Adipose tissue (tissue), 3 donors: ENCODE measurements around the gene COL24A1. TPM values are rescaled to one million over a fixed set of nuclear protein-coding genes. Genes with fewer than 3 reads are reported as not detected.

Experiments
- H3K27ac ChIP-seq: one replicate; pipeline ENCODE4 v1.5.1; 2013; ENCODE audit warnings: low read depth, low read length
- WGBS, 3 donors: extraction: QIAGEN DNeasy Blood & Tissue Kit; methylation state at CpG; one replicate each; pipeline ENCODE4 v1.1.7; 2013; 5-methylcytosine and 5-hydroxymethylcytosine counted together
- polyA plus RNA-seq, 3 donors: library from polyadenylated mRNA; stranded (reverse); fragments of 200-250 nt; gene quantifications; one replicate each; pipeline ENCODE4 v1.2.3, GENCODE V29; 2013
- donor health status: healthy with polysubstance abuse.
- donor health status: Bipolar disorder and iron deficiency.
- donor health status: healthy.

COL24A1 gene
- polyA plus RNA-seq, 3 donors = 0.01 to 0.09 TPM; not detected in 1

GRCh38 chr1:85947186-85947585 lies 209.4 kb downstream of the COL24A1 start:
- 86 to 96% (median 93%) methylated on average over 2 of the region's 2 CpGs for WGBS, 3 donors

GRCh38 chr1:85943945-85944344 lies 212.6 kb downstream of the COL24A1 start:
- WGBS, 3 donors = 83 to 95% (median 88%) methylated on average over 1 of the region's 1 CpG
- H3K27ac ChIP-seq = no peak overlapping the region

More at GRCh38 chr1:85947186-85947585, 209.4 kb downstream of the COL24A1 start:
- no peak overlapping the region for H3K27ac ChIP-seq

- H3K27ac ChIP-seq = no peak overlapping the region
- 66 to 91% (median 87%) methylated on average over 4 of the region's 4 CpGs for WGBS, 3 donors
Observed at GRCh38 chr1:85943526-85943925, 213.0 kb downstream of the COL24A1 start.

- H3K27ac ChIP-seq = no peak overlapping the region
- WGBS, 3 donors = 17 to 54% (median 44%) methylated on average over 2 of the region's 2 CpGs
Observed at GRCh38 chr1:85940656-85941306, 215.8 kb downstream of the COL24A1 start.

GRCh38 chr1:85938829-85939228 lies 217.7 kb downstream of the COL24A1 start:
- H3K27ac ChIP-seq = no peak overlapping the region
- 91 to 93% (median 91%) methylated on average over 4 of the region's 4 CpGs for WGBS, 3 donors

GRCh38 chr1:85936470-85936869 lies 220.1 kb downstream of the COL24A1 start:
- no peak overlapping the region for H3K27ac ChIP-seq
- WGBS, 3 donors = 36 to 72% (median 52%) methylated on average over 2 of the region's 2 CpGs

GRCh38 chr1:85936057-85936456 lies 220.5 kb downstream of the COL24A1 start:
- no peak overlapping the region for H3K27ac ChIP-seq
- WGBS, 3 donors = 63 to 81% (median 81%) methylated on average over 1 of the region's 1 CpG

GRCh38 chr1:85935234-85935633 lies 221.3 kb downstream of the COL24A1 start:
- WGBS, 3 donors = 77 to 93% (median 88%) methylated on average over 2 of the region's 2 CpGs
- H3K27ac ChIP-seq = no peak overlapping the region

- H3K27ac ChIP-seq = no peak overlapping the region
Observed at GRCh38 chr1:85934516-85934915, 222.1 kb downstream of the COL24A1 start.

- H3K27ac ChIP-seq = no peak overlapping the region
Observed at GRCh38 chr1:85933961-85934360, 222.6 kb downstream of the COL24A1 start.

GRCh38 chr1:85911742-85912141 lies 244.8 kb downstream of the COL24A1 start:
- H3K27ac ChIP-seq = no peak overlapping the region
- WGBS, 3 donors = 45 to 77% (median 72%) methylated on average over 3 of the region's 3 CpGs

- no peak overlapping the region for H3K27ac ChIP-seq
Observed at GRCh38 chr1:85900921-85901320, 255.7 kb downstream of the COL24A1 start.

- H3K27ac ChIP-seq = no peak overlapping the region
- 80 to 85% (median 84%) methylated on average over 2 of the region's 2 CpGs for WGBS, 3 donors
Observed at GRCh38 chr1:85898861-85899260, 257.7 kb downstream of the COL24A1 start.

GRCh38 chr1:85894651-85895050 lies 261.9 kb downstream of the COL24A1 start:
- H3K27ac ChIP-seq = no peak overlapping the region
- WGBS, 3 donors = 12 to 17% (median 15%) methylated on average over 4 of the region's 4 CpGs

GRCh38 chr1:85892366-85892765 lies 264.2 kb downstream of the COL24A1 start:
- H3K27ac ChIP-seq = no peak overlapping the region
- WGBS, 3 donors = 95 to 97% (median 96%) methylated on average over 2 of the region's 2 CpGs

GRCh38 chr1:85889870-85890269 lies 266.7 kb downstream of the COL24A1 start:
- H3K27ac ChIP-seq = no peak overlapping the region
- WGBS, 3 donors = 88 to 95% (median 90%) methylated on average over 2 of the region's 2 CpGs

- WGBS, 3 donors = 44 to 56% (median 46%) methylated on average over 3 of the region's 3 CpGs
- H3K27ac ChIP-seq = no peak overlapping the region
Observed at GRCh38 chr1:85888921-85889320, 267.7 kb downstream of the COL24A1 start.

GRCh38 chr1:85884372-85885035 lies 272.1 kb downstream of the COL24A1 start:
- 38 to 62% (median 50%) methylated on average over 1 of the region's 1 CpG for WGBS, 3 donors

GRCh38 chr1:85867189-85867588 lies 289.4 kb downstream of the COL24A1 start:
- H3K27ac ChIP-seq = no peak overlapping the region

More at GRCh38 chr1:85884372-85885035, 272.1 kb downstream of the COL24A1 start:
- no peak overlapping the region for H3K27ac ChIP-seq

- no peak overlapping the region for H3K27ac ChIP-seq
- WGBS, 3 donors = 29 to 64% (median 53%) methylated on average over 1 of the region's 1 CpG
Observed at GRCh38 chr1:85865213-85865612, 291.4 kb downstream of the COL24A1 start.
